Urothelium cell line (cell line): Measurements from ENCODE around the gene TASOR2.

ENCODE experiments used
- DNase-seq: peaks from one replicate; pipeline ENCODE4 v3.0.0; 2011; ENCODE audit warnings: low spot score, mixed read lengths
- FAIRE-seq: peaks from 2 replicates; lab custom pipeline; 2011; peaks lifted over from hg19 to GRCh38; lab: Jason Lieb, UNC

Gene TASOR2

GRCh38 chr10:5683065-5683464, 1.6 kb upstream of the TASOR2 start:
- FAIRE-seq: no peak
- DNase-seq: no peak

GRCh38 chr10:5684971-5685763, 529 bp downstream of the TASOR2 start:
- DNase-seq: peak; percentile 58
- no peak for FAIRE-seq

- no peak for FAIRE-seq
- DNase-seq: no peak
These were observed 1.2 kb downstream of the TASOR2 start for GRCh38 chr10:5685764-5686240.

GRCh38 chr10:5688587-5688986, 3.9 kb downstream of the TASOR2 start:
- no peak for FAIRE-seq
- no peak for DNase-seq

GRCh38 chr10:5691786-5692185, 7.1 kb downstream of the TASOR2 start:
- DNase-seq (no peak), FAIRE-seq (no peak)

- no peak for DNase-seq
- no peak for FAIRE-seq
These were observed 8.1 kb downstream of the TASOR2 start for GRCh38 chr10:5692461-5693358.

- FAIRE-seq: no peak
These were observed 9.9 kb downstream of the TASOR2 start for GRCh38 chr10:5694573-5694972.

GRCh38 chr10:5697342-5697741, 12.7 kb downstream of the TASOR2 start:
- FAIRE-seq: no peak

More at GRCh38 chr10:5694573-5694972, 9.9 kb downstream of the TASOR2 start:
- DNase-seq: no peak

GRCh38 chr10:5698062-5698461, 13.4 kb downstream of the TASOR2 start:
- DNase-seq (no peak), FAIRE-seq (no peak)

More at GRCh38 chr10:5697342-5697741, 12.7 kb downstream of the TASOR2 start:
- DNase-seq: no peak

- no peak for DNase-seq
- no peak for FAIRE-seq
These were observed 23.7 kb downstream of the TASOR2 start for GRCh38 chr10:5708356-5708755.

GRCh38 chr10:5709865-5710264, 25.2 kb downstream of the TASOR2 start:
- FAIRE-seq: no peak
- no peak for DNase-seq

GRCh38 chr10:5710859-5711258, 26.2 kb downstream of the TASOR2 start:
- DNase-seq (no peak), FAIRE-seq (no peak)

GRCh38 chr10:5711642-5712041, 27.0 kb downstream of the TASOR2 start:
- DNase-seq (no peak), FAIRE-seq (no peak)

- no peak for DNase-seq
- no peak for FAIRE-seq
These were observed 34.9 kb downstream of the TASOR2 start for GRCh38 chr10:5719546-5719945.

GRCh38 chr10:5720182-5720581, 35.5 kb downstream of the TASOR2 start:
- no peak for DNase-seq
- FAIRE-seq: no peak

GRCh38 chr10:5723692-5724091, 39.1 kb downstream of the TASOR2 start:
- FAIRE-seq (no peak), DNase-seq (no peak)

- FAIRE-seq: no peak
These were observed 46.1 kb downstream of the TASOR2 start for GRCh38 chr10:5730766-5731165.

GRCh38 chr10:5731559-5731958, 46.9 kb downstream of the TASOR2 start:
- FAIRE-seq: no peak

More at GRCh38 chr10:5730766-5731165, 46.1 kb downstream of the TASOR2 start:
- DNase-seq: no peak

GRCh38 chr10:5732141-5732540, 47.5 kb downstream of the TASOR2 start:
- FAIRE-seq (peak; percentile 9), DNase-seq (no peak)

More at GRCh38 chr10:5731559-5731958, 46.9 kb downstream of the TASOR2 start:
- no peak for DNase-seq
